HUES48 (cell line): ENCODE data around the gene SLC35E2B.

Experiments used
- H3K27ac ChIP-seq: one replicate; pipeline ENCODE4 v1.7.0; 2013; ENCODE audit warnings: low read depth, low read length, inconsistent platforms
- H3K27me3 ChIP-seq: 2 replicates; pipeline ENCODE4 v1.6.1; 2013; ENCODE audit warnings: mild to moderate bottlenecking, low read length; ENCODE audit not compliant: control insufficient read depth, insufficient read depth
- H3K36me3 ChIP-seq: 2 replicates; pipeline ENCODE4 v1.6.1; 2013; ENCODE audit warnings: low read length; ENCODE audit not compliant: control insufficient read depth, insufficient read depth
- H3K4me1 ChIP-seq: 2 replicates; pipeline ENCODE4 v1.6.1; 2013; ENCODE audit warnings: mild to moderate bottlenecking, low read length; ENCODE audit not compliant: control insufficient read depth, insufficient read depth
- H3K4me3 ChIP-seq: 2 replicates; pipeline ENCODE4 v1.5.1; 2013; ENCODE audit warnings: mild to moderate bottlenecking, low read depth, low read length
- H3K9ac ChIP-seq: 2 replicates; pipeline ENCODE4 v1.6.1; 2013; ENCODE audit warnings: mild to moderate bottlenecking, low read depth, low read length, moderate library complexity
- H3K9me3 ChIP-seq: 2 replicates; pipeline ENCODE4 v1.6.1; 2013; ENCODE audit warnings: low read length; ENCODE audit not compliant: control insufficient read depth, insufficient read depth

SLC35E2B gene

GRCh38 chr1:1625824-1626206 is 66.8 kb downstream of the SLC35E2B start:
- H3K27ac ChIP-seq: no peak overlapping the region
- H3K9me3 ChIP-seq: no peaks in the 10 kb centered on the region
- H3K4me1 ChIP-seq: no peaks in the 10 kb centered on the region; the same call in 1 of the 2 replicates
- H3K9ac ChIP-seq: no peak overlapping the region
- peaks cover 6% of the 10 kb centered on the region; the same call in 1 of the 2 replicates for H3K27me3 ChIP-seq
- H3K36me3 ChIP-seq: no peaks in the 10 kb centered on the region
- no peak overlapping the region for H3K4me3 ChIP-seq

DNA sequence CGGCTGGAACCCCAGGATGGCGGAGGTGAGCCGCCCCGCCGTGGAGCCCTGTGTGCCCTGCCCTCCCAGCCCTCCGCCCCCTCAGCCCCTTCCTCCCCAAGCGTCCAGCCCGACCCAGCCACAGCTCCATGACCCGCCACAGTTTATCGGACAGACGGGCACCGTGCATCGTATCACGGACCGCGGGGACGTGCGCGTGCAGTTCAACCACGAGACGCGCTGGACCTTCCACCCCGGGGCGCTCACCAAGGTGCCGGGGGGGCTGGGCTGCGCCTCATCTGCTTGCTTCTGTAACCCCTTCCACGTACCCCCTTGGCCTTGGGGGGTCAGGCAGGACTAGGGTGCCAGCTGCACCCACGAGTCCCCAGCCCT is 67.2 kb downstream of the SLC35E2B start:
- Histone ChIP-seq H3K27ac (no peak overlapping the region), H3K9me3 (no peaks in the 10 kb centered on the region), H3K27me3 (peaks cover 2% of the 10 kb centered on the region; the same call in 1 of the 2 replicates), H3K9ac (no peak overlapping the region), H3K4me3 (no peak overlapping the region), H3K4me1 (no peaks in the 10 kb centered on the region; the same call in 1 of the 2 replicates), H3K36me3 (no peaks in the 10 kb centered on the region)

DNA sequence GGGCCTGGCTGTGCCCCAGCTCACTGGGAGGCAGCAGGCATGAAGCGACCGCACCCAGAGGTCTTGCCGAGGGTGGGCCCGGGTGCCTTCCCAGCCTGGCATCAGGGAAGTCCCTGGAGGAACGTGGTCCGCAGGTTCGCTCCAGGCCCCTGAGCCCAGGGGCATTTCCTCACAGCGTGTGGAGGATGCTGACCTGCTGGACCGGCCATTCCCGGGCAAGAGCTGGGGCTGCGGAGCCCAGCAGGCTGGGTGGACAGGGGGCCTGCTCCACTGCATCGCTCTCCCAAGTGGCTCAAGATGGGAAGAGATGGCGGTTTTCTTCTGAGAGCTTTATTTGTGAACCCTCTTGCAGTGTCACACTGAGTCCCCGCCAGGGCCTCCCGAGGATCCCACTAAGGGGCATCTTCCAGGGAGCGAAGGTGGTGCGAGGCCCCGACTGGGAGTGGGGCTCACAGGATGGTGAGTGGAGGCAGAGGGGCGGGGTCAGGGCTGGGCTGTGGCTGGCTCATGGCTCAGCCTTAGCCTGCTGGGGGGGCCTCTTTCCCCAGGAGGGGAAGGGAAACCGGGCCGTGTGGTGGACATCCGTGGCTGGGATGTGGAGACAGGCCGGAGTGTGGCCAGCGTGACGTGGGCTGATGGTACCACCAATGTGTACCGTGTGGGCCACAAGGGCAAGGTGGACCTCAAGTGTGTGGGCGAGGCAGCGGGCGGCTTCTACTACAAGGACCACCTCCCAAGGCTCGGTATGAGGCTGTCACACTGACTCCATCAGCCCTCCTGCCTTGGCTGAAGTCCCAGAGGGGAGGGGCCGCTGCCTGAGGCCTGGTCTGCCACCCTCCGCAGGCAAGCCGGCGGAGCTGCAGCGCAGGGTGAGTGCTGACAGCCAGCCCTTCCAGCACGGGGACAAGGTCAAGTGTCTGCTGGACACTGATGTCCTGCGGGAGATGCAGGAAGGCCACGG is 67.9 kb downstream of the SLC35E2B start:
- no peaks in the 10 kb centered on the region for H3K9me3 ChIP-seq
- H3K27me3 ChIP-seq: no peaks in the 10 kb centered on the region
- no peak overlapping the region for H3K27ac ChIP-seq
- no peak overlapping the region for H3K9ac ChIP-seq
- no peaks in the 10 kb centered on the region for H3K36me3 ChIP-seq
- H3K4me1 ChIP-seq: no peaks in the 10 kb centered on the region; the same call in 1 of the 2 replicates
- no peak overlapping the region for H3K4me3 ChIP-seq

DNA sequence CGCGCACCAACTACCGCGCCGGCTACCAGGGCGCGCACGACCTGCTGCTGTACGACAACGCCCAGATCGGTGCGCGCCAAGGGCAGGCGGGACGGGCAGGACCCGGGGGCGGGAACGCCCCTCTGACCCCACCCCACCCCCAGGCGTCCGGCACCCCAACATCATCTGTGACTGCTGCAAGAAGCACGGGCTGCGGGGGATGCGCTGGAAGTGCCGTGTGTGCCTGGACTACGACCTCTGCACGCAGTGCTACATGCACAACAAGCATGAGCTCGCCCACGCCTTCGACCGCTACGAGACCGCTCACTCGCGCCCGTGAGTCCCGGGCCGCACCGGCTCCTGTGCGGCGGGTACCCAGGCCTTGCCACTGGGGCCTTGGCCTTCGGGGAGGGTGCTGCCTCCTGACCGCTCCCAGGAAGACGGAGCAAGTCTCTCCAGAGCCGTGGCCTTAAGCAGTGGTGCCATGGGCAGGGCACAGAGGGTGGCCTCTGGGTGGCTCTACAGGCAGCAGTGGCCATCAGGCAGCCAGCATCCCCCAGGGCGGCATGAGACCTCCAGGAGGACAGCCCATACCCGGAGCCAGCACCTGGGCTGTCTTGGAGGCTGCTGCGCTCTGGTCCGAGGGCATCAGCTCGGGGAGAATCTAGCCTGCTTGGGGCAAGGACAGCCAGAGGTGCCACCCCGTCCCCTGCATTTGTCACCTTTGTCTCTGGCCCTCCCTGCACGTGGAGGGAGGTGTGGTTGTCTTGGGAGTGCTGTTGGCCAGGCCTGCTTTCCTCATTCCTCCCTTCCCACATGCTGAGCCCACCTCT is 68.8 kb downstream of the SLC35E2B start:
- Histone ChIP-seq H3K9me3 (no peaks in the 10 kb centered on the region), H3K4me1 (no peaks in the 10 kb centered on the region; the same call in 1 of the 2 replicates), H3K27ac (no peak overlapping the region), H3K36me3 (no peaks in the 10 kb centered on the region), H3K4me3 (no peak overlapping the region), H3K27me3 (no peaks in the 10 kb centered on the region), H3K9ac (no peak overlapping the region)

- Histone ChIP-seq H3K4me1 (no peaks in the 10 kb centered on the region), H3K4me3 (no peak overlapping the region), H3K9ac (no peak overlapping the region), H3K27ac (no peak overlapping the region), H3K27me3 (no peaks in the 10 kb centered on the region), H3K9me3 (no peaks in the 10 kb centered on the region), H3K36me3 (0 out of 2 replicates have a peak, but pooled peaks cover 3% of the 10 kb centered on the region)
Measured at GRCh38 chr1:1623181-1623630, 69.4 kb downstream of the SLC35E2B start.

- Histone ChIP-seq H3K9ac (no peak overlapping the region), H3K4me3 (no peak overlapping the region), H3K4me1 (no peaks in the 10 kb centered on the region), H3K27me3 (no peaks in the 10 kb centered on the region), H3K9me3 (no peaks in the 10 kb centered on the region), H3K27ac (no peak overlapping the region), H3K36me3 (peaks cover 7% of the 10 kb centered on the region)
Measured at GRCh38 chr1:1622788-1623094, 69.9 kb downstream of the SLC35E2B start.

- no peak overlapping the region for H3K27ac ChIP-seq
- no peak overlapping the region for H3K9ac ChIP-seq
- no peak overlapping the region for H3K4me3 ChIP-seq
- H3K36me3 ChIP-seq: peaks cover 13% of the 10 kb centered on the region
- H3K9me3 ChIP-seq: no peaks in the 10 kb centered on the region
- H3K27me3 ChIP-seq: no peaks in the 10 kb centered on the region
- H3K4me1 ChIP-seq: no peaks in the 10 kb centered on the region
Measured at GRCh38 chr1:1622010-1622787, 70.4 kb downstream of the SLC35E2B start.

GRCh38 chr1:1621173-1622009 is 71.2 kb downstream of the SLC35E2B start:
- no peaks in the 10 kb centered on the region for H3K4me1 ChIP-seq
- no peak overlapping the region for H3K4me3 ChIP-seq
- no peaks in the 10 kb centered on the region for H3K9me3 ChIP-seq
- no peaks in the 10 kb centered on the region for H3K27me3 ChIP-seq
- peaks cover 13% of the 10 kb centered on the region for H3K36me3 ChIP-seq
- H3K9ac ChIP-seq: no peak overlapping the region
- no peak overlapping the region for H3K27ac ChIP-seq

DNA sequence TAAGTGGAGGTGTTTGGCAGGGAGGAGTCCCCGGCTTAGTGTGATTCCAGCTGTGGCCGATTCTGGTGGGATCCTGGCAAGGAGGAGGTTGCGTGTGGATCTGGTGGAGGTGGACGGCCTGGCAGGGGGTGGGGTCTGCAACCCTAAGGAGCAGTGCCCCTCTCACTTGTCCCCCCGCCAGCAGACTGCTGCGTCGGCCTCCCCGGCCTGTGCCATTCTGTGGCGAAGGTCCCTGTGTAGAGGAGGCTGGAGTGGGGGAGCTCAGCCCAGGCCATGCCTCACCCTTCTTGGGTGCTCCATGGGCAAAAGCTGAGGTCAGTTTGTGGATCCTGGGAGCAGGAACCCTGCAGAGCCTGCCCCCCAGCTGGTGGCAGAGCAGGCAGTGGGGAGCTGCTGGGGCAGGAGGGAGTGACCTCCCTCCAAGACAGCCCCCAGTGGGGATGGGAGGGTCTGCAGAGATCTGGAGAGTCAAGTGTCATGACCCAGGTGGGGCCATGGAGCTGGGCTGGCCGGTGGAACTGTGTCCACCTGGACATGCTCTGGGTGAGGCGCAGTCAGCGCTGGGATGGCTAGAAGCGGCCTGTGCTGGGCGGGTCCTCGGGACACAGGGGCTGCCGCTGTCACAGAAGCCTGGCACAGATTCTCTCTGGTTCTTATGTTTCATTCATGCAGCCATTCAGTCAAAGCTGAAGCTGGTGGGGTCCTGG is 72.0 kb downstream of the SLC35E2B start:
- Histone ChIP-seq H3K4me1 (no peaks in the 10 kb centered on the region), H3K27me3 (no peaks in the 10 kb centered on the region), H3K9me3 (no peaks in the 10 kb centered on the region), H3K9ac (no peak overlapping the region), H3K4me3 (no peak overlapping the region), H3K27ac (no peak overlapping the region), H3K36me3 (peaks cover 13% of the 10 kb centered on the region)
